GM12801 (cell line): Measurements from ENCODE around the gene ZNF598.

Source experiments
- CTCF ChIP-seq: IDR thresholded peaks from one replicate; pipeline ENCODE4 v1.5.1; 2011; ENCODE audit warnings: control low read depth; ENCODE audit not compliant: insufficient read length; ENCODE audit errors: extremely low read depth

Gene ZNF598

GRCh38 chr16:2033057-2033908 is 23.7 kb upstream of the ZNF598 start:
- no peak for TF ChIP-seq CTCF

GRCh38 chr16:2032285-2033056 is 22.9 kb upstream of the ZNF598 start:
- no peak for TF ChIP-seq CTCF

GRCh38 chr16:2031081-2031577 is 21.5 kb upstream of the ZNF598 start:
- TF ChIP-seq CTCF, result no peak

GRCh38 chr16:2030036-2030435 is 20.4 kb upstream of the ZNF598 start:
- TF ChIP-seq CTCF, result no peak

GRCh38 chr16:2029350-2029749 is 19.7 kb upstream of the ZNF598 start:
- no peak for TF ChIP-seq CTCF

- TF ChIP-seq CTCF, result no peak
These were observed 19.1 kb upstream of the ZNF598 start for GRCh38 chr16:2028620-2029220.

GRCh38 chr16:2028146-2028545 is 18.5 kb upstream of the ZNF598 start:
- TF ChIP-seq CTCF, result no peak
